Type B pancreatic cell (in vitro differentiated cells): ENCODE data around the gene ALDH1A2. TPM values are rescaled to one million over a fixed set of nuclear protein-coding genes. Genes with fewer than 3 reads are reported as not detected.

Experiments used
- DNase-seq: peaks from one replicate; pipeline ENCODE4 v3.0.0; 2021; ENCODE audit warnings: mixed read lengths; ENCODE audit not compliant: unreplicated experiment; ENCODE audit errors: extremely low spot score
- H3K27ac Mint-ChIP-seq: 2 replicates; pipeline ENCODE4 v1.8.0; 2021; ENCODE audit warnings: mild to moderate bottlenecking, mixed read lengths
- H3K27me3 Mint-ChIP-seq: 2 replicates; pipeline ENCODE4 v1.8.0; 2021; ENCODE audit warnings: mixed read lengths
- H3K36me3 Mint-ChIP-seq: 2 replicates; pipeline ENCODE4 v1.8.0; 2021; ENCODE audit warnings: mixed read lengths
- H3K4me1 Mint-ChIP-seq: one replicate; pipeline ENCODE4 v1.8.0; 2021; ENCODE audit warnings: mixed read lengths; ENCODE audit not compliant: unreplicated experiment
- H3K4me3 Mint-ChIP-seq: 2 replicates; pipeline ENCODE4 v1.8.0; 2021; ENCODE audit warnings: mild to moderate bottlenecking, mixed read lengths
- H3K9me3 Mint-ChIP-seq: 2 replicates; pipeline ENCODE4 v1.8.0; 2021; ENCODE audit warnings: mixed read lengths
- CTCF ChIP-seq: fragments of 200-600 bp; sonication (generic); conservative IDR thresholded peaks from 2 replicates; pipeline ENCODE4 v1.5.0; 2021; ENCODE audit warnings: antibody characterized with exemption, mild to moderate bottlenecking
- total RNA-seq: library from RNA; stranded (reverse); gene quantifications from 2 replicates; pipeline ENCODE4 v1.2.1, GENCODE V29; 2021; ENCODE audit warnings: low replicate concordance

The ALDH1A2 gene
- total RNA-seq, 1 donor from 2014 or later = 38.3 TPM

- no peak overlapping the region for H3K27ac Mint-ChIP-seq
- TF ChIP-seq CTCF = no peak
Observed at GRCh38 chr15:58109419-58109818, 43.9 kb upstream of the ALDH1A2 start.

GRCh38 chr15:58108117-58108516 lies 42.6 kb upstream of the ALDH1A2 start:
- DNase-seq = no peak
- Mint-ChIP-seq H3K9me3 (peaks cover 5% of the 10 kb centered on the region), H3K27ac (no peak overlapping the region), H3K4me3 (no peak overlapping the region), H3K4me1 (no peaks in the 10 kb centered on the region), H3K36me3 (no peaks in the 10 kb centered on the region), H3K27me3 (no peaks in the 10 kb centered on the region)
- TF ChIP-seq CTCF = no peak

More at GRCh38 chr15:58109419-58109818, 43.9 kb upstream of the ALDH1A2 start:
- no peak for DNase-seq
- Mint-ChIP-seq H3K27me3 (no peaks in the 10 kb centered on the region), H3K4me1 (no peaks in the 10 kb centered on the region), H3K4me3 (no peak overlapping the region), H3K9me3 (peaks cover 5% of the 10 kb centered on the region), H3K36me3 (no peaks in the 10 kb centered on the region)

- TF ChIP-seq CTCF = no peak
- Mint-ChIP-seq H3K9me3 (no peaks in the 10 kb centered on the region), H3K4me3 (no peak overlapping the region), H3K36me3 (no peaks in the 10 kb centered on the region), H3K4me1 (no peaks in the 10 kb centered on the region), H3K27ac (no peak overlapping the region), H3K27me3 (peaks cover 19% of the 10 kb centered on the region)
- DNase-seq = no peak
Observed at GRCh38 chr15:58103482-58103881, 38.0 kb upstream of the ALDH1A2 start.

GRCh38 chr15:58096529-58097084 lies 31.1 kb upstream of the ALDH1A2 start:
- Mint-ChIP-seq H3K4me3 (no peak overlapping the region), H3K9me3 (no peaks in the 10 kb centered on the region), H3K4me1 (no peaks in the 10 kb centered on the region), H3K27ac (no peak overlapping the region), H3K36me3 (no peaks in the 10 kb centered on the region), H3K27me3 (peaks cover 8% of the 10 kb centered on the region)
- TF ChIP-seq CTCF = no peak
- DNase-seq = no peak

GRCh38 chr15:58095415-58095814 lies 29.9 kb upstream of the ALDH1A2 start:
- no peak for DNase-seq
- H3K27me3 Mint-ChIP-seq = peaks cover 2% of the 10 kb centered on the region
- no peak for TF ChIP-seq CTCF
- no peaks in the 10 kb centered on the region for H3K4me1 Mint-ChIP-seq
- H3K9me3 Mint-ChIP-seq = no peaks in the 10 kb centered on the region
- no peak overlapping the region for H3K4me3 Mint-ChIP-seq
- no peaks in the 10 kb centered on the region for H3K36me3 Mint-ChIP-seq
- H3K27ac Mint-ChIP-seq = no peak overlapping the region

GRCh38 chr15:58087871-58088270 lies 22.4 kb upstream of the ALDH1A2 start:
- H3K27me3 Mint-ChIP-seq = peaks cover 12% of the 10 kb centered on the region
- H3K36me3 Mint-ChIP-seq = no peaks in the 10 kb centered on the region
- no peaks in the 10 kb centered on the region for H3K4me1 Mint-ChIP-seq
- H3K4me3 Mint-ChIP-seq = no peak overlapping the region
- peaks cover 4% of the 10 kb centered on the region for H3K9me3 Mint-ChIP-seq
- DNase-seq = no peak
- TF ChIP-seq CTCF = no peak
- H3K27ac Mint-ChIP-seq = no peak overlapping the region
